Measurements from ENCODE around the gene QRICH2. TPM values are rescaled to one million over a fixed set of nuclear protein-coding genes. Genes with fewer than 3 reads are reported as not detected.
"Not testable (repeated sequence)": the region's sequence is repeated elsewhere in the genome, so short reads cannot be mapped to it uniquely, and the experiment has no call there.

Gene QRICH2
- total RNA-seq, 3 donors from 2014 or later = 1.6 to 4.7 (median 3.2) TPM

GRCh38 chr17:76253841-76254240, 54.2 kb downstream of the QRICH2 start:
- TF ChIP-seq CTCF (IDR thresholded peaks at IDR 0.05) = no peak
- no peak for ATAC-seq

GRCh38 chr17:76252967-76253766, 54.9 kb downstream of the QRICH2 start:
- not testable (repeated sequence) for ATAC-seq
- DNase-seq = peak in 2 of 3 donors; percentile 2 to 50

More at GRCh38 chr17:76253841-76254240, 54.2 kb downstream of the QRICH2 start:
- H3K4me1 ChIP-seq (ENCODE audit: low read depth) = peaks cover 16% of the 10 kb centered on the region
- peak in 1 of 3 donors; percentile 7 for DNase-seq
- no peaks in the 10 kb centered on the region for H3K36me3 ChIP-seq (ENCODE audit: low read depth)
- intact Hi-C loops (cut with DNase I, micrococcal nuclease) = no loop called here
- no peak overlapping the region for H3K4me3 ChIP-seq
- no peaks in the 10 kb centered on the region for H3K9me3 ChIP-seq

DNA sequence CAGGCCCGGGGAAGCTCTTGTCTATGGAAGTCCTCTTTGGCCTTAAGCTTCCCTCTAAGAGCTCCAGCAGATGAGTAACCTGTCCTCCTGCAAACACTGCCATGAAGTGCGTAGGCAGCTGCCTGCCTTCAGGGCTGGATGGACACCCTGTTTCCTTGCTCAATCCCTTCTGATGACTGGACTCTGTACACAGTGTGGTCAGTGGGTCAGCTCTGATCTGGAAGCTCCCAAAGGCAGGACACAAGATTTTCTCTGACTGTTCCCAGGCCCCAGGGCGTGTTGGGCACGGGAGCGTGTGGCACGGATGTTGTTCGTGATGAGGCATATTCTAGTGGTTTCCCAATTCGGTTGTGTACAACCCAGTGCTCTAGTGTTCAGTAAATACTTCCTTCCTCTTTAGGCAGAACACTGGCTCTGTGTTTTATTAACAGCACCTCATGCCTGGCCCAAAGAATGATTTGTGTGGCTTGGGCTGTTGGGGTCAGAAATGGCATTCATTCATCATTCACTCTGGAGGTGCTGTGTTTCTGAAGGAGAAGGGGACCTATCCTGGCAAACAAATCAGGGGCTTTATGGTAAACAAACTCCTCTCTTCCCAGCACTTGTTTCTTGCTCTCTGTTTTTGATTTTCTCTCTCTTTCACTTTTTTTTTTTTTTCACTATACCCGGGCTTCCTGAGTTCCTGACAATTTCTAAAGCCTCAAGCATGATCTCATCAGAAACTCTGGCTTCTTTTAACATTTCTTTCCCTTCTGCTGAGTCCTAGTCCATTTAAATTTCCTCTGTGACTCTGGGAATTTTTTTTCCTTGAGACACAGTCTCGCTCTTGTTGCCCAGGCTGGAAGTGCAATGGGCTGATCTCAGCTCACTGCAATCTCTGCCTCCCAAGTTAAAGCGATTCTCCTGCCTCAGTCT, 55.8 kb downstream of the QRICH2 start:
- intact Hi-C loops (cut with DNase I, micrococcal nuclease) = no loop called here

More at GRCh38 chr17:76252967-76253766, 54.9 kb downstream of the QRICH2 start:
- H3K9me3 ChIP-seq; H3K36me3 ChIP-seq (ENCODE audit: low read depth); intact Hi-C loops (cut with DNase I, micrococcal nuclease); H3K4me3 ChIP-seq: not testable (repeated sequence)
- H3K4me1 ChIP-seq (ENCODE audit: low read depth) = peaks cover 12% of the 10 kb centered on the region

GRCh38 chr17:76251478-76252039, 56.5 kb downstream of the QRICH2 start:
- DNase-seq (peak in 1 of 3 donors; percentile 51), ATAC-seq (peak; percentile 71)
- Histone ChIP-seq H3K4me1 (ENCODE audit: low read depth) (peaks cover 9% of the 10 kb centered on the region), H3K4me3 (no peak overlapping the region), H3K36me3 (ENCODE audit: low read depth) (no peaks in the 10 kb centered on the region), H3K9me3 (no peaks in the 10 kb centered on the region)
- TF ChIP-seq CTCF (IDR thresholded peaks at IDR 0.05) = no peak
- intact Hi-C loops (cut with DNase I, micrococcal nuclease) = no loop called here

More for the DNA sequence above, 55.8 kb downstream of the QRICH2 start:
- no peaks in the 10 kb centered on the region for H3K36me3 ChIP-seq (ENCODE audit: low read depth)
- peaks cover 9% of the 10 kb centered on the region for H3K4me1 ChIP-seq (ENCODE audit: low read depth)
- DNase-seq (peak in 2 of 3 donors; percentile 52 to 78), ATAC-seq (peak; percentile 80)
- H3K4me3 ChIP-seq = no peak overlapping the region
- no peak for TF ChIP-seq CTCF (IDR thresholded peaks at IDR 0.05)
- no peaks in the 10 kb centered on the region for H3K9me3 ChIP-seq

DNA sequence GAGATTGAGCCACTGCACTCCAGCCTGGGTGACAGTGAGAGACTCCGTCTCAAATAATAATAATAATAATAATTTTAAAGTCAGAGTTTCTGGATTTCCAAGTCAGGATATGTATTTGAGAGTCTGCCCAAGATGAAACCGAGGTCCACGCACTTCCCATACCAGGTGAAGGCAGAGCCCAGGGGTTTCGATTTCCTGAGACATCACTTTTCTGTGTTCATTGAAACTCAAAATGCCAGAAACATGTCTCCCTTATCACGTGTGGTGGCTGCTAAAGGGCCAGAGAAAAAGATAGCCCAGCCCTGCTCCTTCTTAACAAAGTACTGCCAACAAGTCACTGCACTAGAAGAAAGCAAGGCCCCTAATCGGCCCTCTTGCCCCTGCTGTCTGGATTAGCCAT, 57.9 kb downstream of the QRICH2 start:
- H3K4me3 ChIP-seq = no peak overlapping the region
- H3K4me1 ChIP-seq (ENCODE audit: low read depth) = peaks cover 17% of the 10 kb centered on the region
- TF ChIP-seq CTCF (IDR thresholded peaks at IDR 0.05) = no peak
- no peaks in the 10 kb centered on the region for H3K9me3 ChIP-seq
- H3K36me3 ChIP-seq (ENCODE audit: low read depth) = no peaks in the 10 kb centered on the region
- DNase-seq (no peak), ATAC-seq (no peak)
- intact Hi-C loops (cut with DNase I, micrococcal nuclease) = no loop called here

All from mucosa of descending colon (tissue), 3 donors.